Measurements from ENCODE around the gene DSCAM.

DSCAM gene

GRCh38 chr21:40837456-40837855 lies 9.5 kb downstream of the DSCAM start:
- DNase-seq (ENCODE audit: low read depth), result no peak

GRCh38 chr21:40835184-40835694 lies 11.7 kb downstream of the DSCAM start:
- DNase-seq (ENCODE audit: low read depth), result no peak

GRCh38 chr21:40833184-40833583 lies 13.8 kb downstream of the DSCAM start:
- DNase-seq (ENCODE audit: low read depth), result no peak

GRCh38 chr21:40832316-40832715 lies 14.6 kb downstream of the DSCAM start:
- DNase-seq (ENCODE audit: low read depth), result no peak

- DNase-seq (ENCODE audit: low read depth), result no peak
These were observed 16.1 kb downstream of the DSCAM start for GRCh38 chr21:40830836-40831235.

- no peak for DNase-seq (ENCODE audit: low read depth)
These were observed 17.2 kb downstream of the DSCAM start for GRCh38 chr21:40829791-40830190.

GRCh38 chr21:40829308-40829707 lies 17.6 kb downstream of the DSCAM start:
- no peak for DNase-seq (ENCODE audit: low read depth)

- no peak for DNase-seq (ENCODE audit: low read depth)
These were observed 19.4 kb downstream of the DSCAM start for GRCh38 chr21:40827509-40827908.

- DNase-seq (ENCODE audit: low read depth), result no peak
These were observed 27.7 kb downstream of the DSCAM start for GRCh38 chr21:40819071-40819900.

- no peak for DNase-seq (ENCODE audit: low read depth)
These were observed 33.0 kb downstream of the DSCAM start for GRCh38 chr21:40813918-40814317.

- DNase-seq (ENCODE audit: low read depth), result no peak
These were observed 37.2 kb downstream of the DSCAM start for GRCh38 chr21:40809673-40810197.

- DNase-seq (ENCODE audit: low read depth), result no peak
These were observed 43.9 kb downstream of the DSCAM start for GRCh38 chr21:40803101-40803500.

- DNase-seq (ENCODE audit: low read depth), result no peak
These were observed 46.8 kb downstream of the DSCAM start for GRCh38 chr21:40800126-40800525.

GRCh38 chr21:40797891-40798290 lies 49.1 kb downstream of the DSCAM start:
- DNase-seq (ENCODE audit: low read depth), result no peak

GRCh38 chr21:40797410-40797809 lies 49.5 kb downstream of the DSCAM start:
- no peak for DNase-seq (ENCODE audit: low read depth)

- DNase-seq (ENCODE audit: low read depth), result no peak
These were observed 50.5 kb downstream of the DSCAM start for GRCh38 chr21:40796464-40796863.

- DNase-seq (ENCODE audit: low read depth), result no peak
These were observed 51.6 kb downstream of the DSCAM start for GRCh38 chr21:40795313-40795712.

- DNase-seq (ENCODE audit: low read depth), result no peak
These were observed 54.1 kb downstream of the DSCAM start for GRCh38 chr21:40792691-40793456.

- no peak for DNase-seq (ENCODE audit: low read depth)
These were observed 58.3 kb downstream of the DSCAM start for GRCh38 chr21:40788635-40789034.

GRCh38 chr21:40783404-40783803 lies 63.6 kb downstream of the DSCAM start:
- DNase-seq (ENCODE audit: low read depth), result no peak

- DNase-seq (ENCODE audit: low read depth), result no peak
These were observed 76.4 kb downstream of the DSCAM start for GRCh38 chr21:40770435-40771055.

GRCh38 chr21:40769231-40769630 lies 77.7 kb downstream of the DSCAM start:
- DNase-seq (ENCODE audit: low read depth), result no peak

Measured in activated T-cell treated with anti-CD3 and anti-CD28 coated beads for 48 hours (primary cell).